ENCODE measurements around the gene PIEZO2. TPM values are rescaled to one million over a fixed set of nuclear protein-coding genes. Genes with fewer than 3 reads are reported as not detected.
A peak's percentile ranks its signal among the peaks of the same experiment; 100 is the strongest.

PIEZO2 gene
- total and polyA plus RNA-seq, 10 donors, result 0.42 to 13.0 (median 8.0) TPM

- TF ChIP-seq POLR2A (IDR thresholded peaks at IDR 0.05), result no peak
- Histone ChIP-seq H3K27me3 (replicated peaks in 1 of 7) (no peaks in the 10 kb centered on the region), H3K27ac (no peak overlapping the region), H3K4me1 (no peaks in the 10 kb centered on the region), H3K9me3 (no peaks in the 10 kb centered on the region), H3K36me3 (no peaks in the 10 kb centered on the region), H3K4me3 (no peak overlapping the region)
- no peak for DNase-seq
- WGBS, 5 donors, result 91 to 93% (median 92%) methylated on average over 3 of the region's 3 CpGs
- intact Hi-C loops (cut with DNase I; ENCODE audit: low total_unique reads), result no loop called here
Observed at GRCh38 chr18:11051462-11051861, 97.9 kb downstream of the PIEZO2 start.

GRCh38 chr18:11050966-11051365 is 98.4 kb downstream of the PIEZO2 start:
- DNase-seq, result no peak
- intact Hi-C loops (cut with DNase I; ENCODE audit: low total_unique reads), result no loop called here
- H3K27ac ChIP-seq, result no peak overlapping the region
- H3K9me3 ChIP-seq, result no peaks in the 10 kb centered on the region
- no peak overlapping the region for H3K4me3 ChIP-seq
- 85 to 96% (median 87%) methylated on average over 2 of the region's 2 CpGs for WGBS, 5 donors
- TF ChIP-seq CTCF (IDR thresholded peaks at IDR 0.05 in 8 of 11, conservative IDR thresholded peaks at IDR 0.05 in 3 of 11) (no peak), POLR2AphosphoS5 (IDR thresholded peaks at IDR 0.05) (no peak), POLR2A (IDR thresholded peaks at IDR 0.05) (no peak)
- no peaks in the 10 kb centered on the region for H3K36me3 ChIP-seq
- H3K4me1 ChIP-seq, result no peaks in the 10 kb centered on the region
- H3K27me3 ChIP-seq (replicated peaks in 1 of 7), result no peaks in the 10 kb centered on the region

- H3K27ac ChIP-seq, result no peak overlapping the region
- WGBS, 5 donors, result 81 to 95% (median 86%) methylated on average over 5 of the region's 5 CpGs
- H3K4me1 ChIP-seq, result no peaks in the 10 kb centered on the region
- no peak for DNase-seq
- H3K4me3 ChIP-seq, result no peak overlapping the region
- no peaks in the 10 kb centered on the region for H3K36me3 ChIP-seq
- peaks cover 0 to 4% (median 0%) of the 10 kb centered on the region in 8 donors for H3K9me3 ChIP-seq
- intact Hi-C loops (cut with DNase I; ENCODE audit: low total_unique reads), result no loop called here
- no peak for TF ChIP-seq POLR2A (IDR thresholded peaks at IDR 0.05)
- TF ChIP-seq CTCF (IDR thresholded peaks at IDR 0.05 in 8 of 11, conservative IDR thresholded peaks at IDR 0.05 in 3 of 11), result no peak
- no peak for TF ChIP-seq POLR2AphosphoS5 (IDR thresholded peaks at IDR 0.05)
- H3K27me3 ChIP-seq (replicated peaks in 1 of 7), result no peaks in the 10 kb centered on the region
Observed at GRCh38 chr18:11047817-11048216, 101.6 kb downstream of the PIEZO2 start.

- DNase-seq, result no peak
- intact Hi-C loops (cut with DNase I; ENCODE audit: low total_unique reads), result no loop called here
- Histone ChIP-seq H3K4me3 (no peak overlapping the region), H3K36me3 (no peaks in the 10 kb centered on the region), H3K9me3 (peaks cover 0 to 4% (median 0%) of the 10 kb centered on the region in 8 donors), H3K4me1 (no peaks in the 10 kb centered on the region), H3K27me3 (replicated peaks in 1 of 7) (peaks cover 0 to under 1% (median 0%) of the 10 kb centered on the region in 7 donors), H3K27ac (no peak overlapping the region)
- WGBS, 5 donors, result 82 to 96% (median 93%) methylated on average over 7 of the region's 7 CpGs
- TF ChIP-seq POLR2AphosphoS5 (IDR thresholded peaks at IDR 0.05) (no peak), CTCF (IDR thresholded peaks at IDR 0.05 in 8 of 11, conservative IDR thresholded peaks at IDR 0.05 in 3 of 11) (no peak), POLR2A (IDR thresholded peaks at IDR 0.05) (no peak)
Observed at GRCh38 chr18:11047156-11047555, 102.2 kb downstream of the PIEZO2 start.

GRCh38 chr18:11046140-11046539 is 103.2 kb downstream of the PIEZO2 start:
- 89 to 98% (median 95%) methylated on average over 2 of the region's 2 CpGs for WGBS, 5 donors
- intact Hi-C loops (cut with DNase I; ENCODE audit: low total_unique reads), result no loop called here

More at GRCh38 chr18:11046140-11046539, 103.2 kb downstream of the PIEZO2 start:
- DNase-seq, result no peak
- no peak overlapping the region for H3K4me3 ChIP-seq
- TF ChIP-seq POLR2A (IDR thresholded peaks at IDR 0.05) (no peak), POLR2AphosphoS5 (IDR thresholded peaks at IDR 0.05) (no peak), CTCF (IDR thresholded peaks at IDR 0.05 in 8 of 11, conservative IDR thresholded peaks at IDR 0.05 in 3 of 11) (no peak)
- peaks cover 0 to 5% (median 0%) of the 10 kb centered on the region in 7 donors for H3K27me3 ChIP-seq (replicated peaks in 1 of 7)
- H3K36me3 ChIP-seq, result no peaks in the 10 kb centered on the region
- peak overlapping the region in 2 of 8 donors; percentile 0 to 7 for H3K27ac ChIP-seq
- peaks cover 0 to 2% (median 0%) of the 10 kb centered on the region in 6 donors for H3K4me1 ChIP-seq
- peaks cover 0 to 4% (median 0%) of the 10 kb centered on the region in 8 donors for H3K9me3 ChIP-seq

All from spleen (tissue), 11 donors.